Sigmoid colon (tissue), 7 donors: Measurements from ENCODE around the gene IMMT. TPM values are rescaled to one million over a fixed set of nuclear protein-coding genes. Genes with fewer than 3 reads are reported as not detected.

Experiments used
- DNase-seq: peaks from one replicate; pipeline ENCODE4 v3.0.0-alpha.2; 2019
- H3K27ac ChIP-seq, 4 donors: fragments of 200-600 bp; sonication (generic); one replicate each; pipeline ENCODE4 v1.5.1; 2016 to 2019; ENCODE audit warnings: mild to moderate bottlenecking in 1 of 4
- H3K27me3 ChIP-seq, 3 donors: fragments of 200-600 bp; sonication (generic); one replicate each; pipeline ENCODE4 v1.5.1; 2019; ENCODE audit warnings: mild to moderate bottlenecking in 1 of 3
- H3K36me3 ChIP-seq, 4 donors: fragments of 200-600 bp; sonication (generic); one replicate each; pipeline ENCODE4 v1.5.1; 2016 to 2019
- H3K4me1 ChIP-seq, 4 donors: fragments of 200-600 bp; sonication (generic); one replicate each; pipeline ENCODE4 v1.5.1; 2017 to 2019
- H3K4me3 ChIP-seq, 4 donors: fragments of 200-600 bp; sonication (generic); one replicate each; pipeline ENCODE4 v1.5.1; 2017 to 2019; ENCODE audit warnings: mild to moderate bottlenecking in 2 of 4, moderate library complexity in 1 of 4
- H3K9me3 ChIP-seq, 4 donors: fragments of 200-600 bp in 3 of 4; sonication (generic) in 3 of 4; one replicate each; pipeline versions ENCODE4 v1.5.1 to v1.6.1; 2013 to 2019
- CTCF ChIP-seq, 4 experiments: fragments of 450-650 bp in 3 of 4; fragments of 200-600 bp in 1 of 4; IDR thresholded peaks; one replicate each; pipeline ENCODE4 v1.5.1; 2016 to 2019; ENCODE audit warnings: antibody characterized with exemption in 4 of 4, mild to moderate bottlenecking in 3 of 4, moderate library complexity in 2 of 4
- EP300 ChIP-seq, 4 donors: sonication (generic); formaldehyde crosslinking; IDR thresholded peaks; one replicate each; pipeline ENCODE4 v1.6.1; 2017; ENCODE audit warnings: antibody characterized with exemption in 4 of 4
- POLR2A ChIP-seq, 2 donors: fragments of 450-650 bp; IDR thresholded peaks; one replicate each; pipeline ENCODE4 v1.6.1; 2016; ENCODE audit warnings: antibody characterized with exemption in 2 of 2, mild to moderate bottlenecking in 2 of 2, moderate library complexity in 2 of 2
- POLR2AphosphoS5 ChIP-seq, 4 donors: sonication (generic); formaldehyde crosslinking; IDR thresholded peaks; one replicate each; pipeline ENCODE4 v1.6.1; 2017; ENCODE audit warnings: antibody characterized with exemption in 4 of 4
- WGBS, 2 donors: extraction: QIAGEN DNeasy Blood & Tissue Kit; methylation state at CpG; one replicate each; pipeline ENCODE4 v1.1.7; 2013; 5-methylcytosine and 5-hydroxymethylcytosine counted together
- intact Hi-C: fragments of 100-400 bp; cut with DNase I; formaldehyde crosslinking; loops from one replicate; pipeline ENCODE4 v1.15.1; 2023
- polyA plus RNA-seq, 3 donors: library from polyadenylated mRNA; stranded (reverse); fragments of 200-250 nt; gene quantifications; one replicate each; pipeline ENCODE4 v1.2.3, GENCODE V29; 2013
- small RNA-seq, 3 donors: library from RNA; depleted of rRNA; stranded (forward); fragments of <200 nt; gene quantifications; one replicate each; pipeline ENCODE3, GENCODE V24; 2016
- total RNA-seq, 4 donors: library from RNA; depleted of rRNA; stranded (reverse); fragments of >200 nt; gene quantifications; one replicate each; pipeline ENCODE4 v1.1.0, GENCODE V29; 2016
- donor health status: healthy with polysubstance abuse.
- donor health status: Bipolar disorder and iron deficiency.
- donor health status: healthy.

Gene IMMT
- total and polyA plus RNA-seq, 7 donors = 46.1 to 90.2 (median 48.2) TPM

GRCh38 chr2:86097913-86098312, 97.3 kb downstream of the IMMT start:
- Histone ChIP-seq H3K4me3 (no peak overlapping the region), H3K9me3 (no peaks in the 10 kb centered on the region), H3K4me1 (peaks cover 0 to 3% (median 1%) of the 10 kb centered on the region in 4 donors), H3K27me3 (no peaks in the 10 kb centered on the region), H3K27ac (no peak overlapping the region), H3K36me3 (peaks cover 0 to 73% (median 16%) of the 10 kb centered on the region in 4 donors)
- DNase-seq = no peak
- TF ChIP-seq POLR2A (IDR thresholded peaks at IDR 0.05) (no peak), POLR2AphosphoS5 (IDR thresholded peaks at IDR 0.05) (no peak), CTCF (IDR thresholded peaks at IDR 0.05) (no peak), EP300 (IDR thresholded peaks at IDR 0.05) (no peak)
- 96 to 98% methylated on average over 1 of the region's 1 CpG for WGBS, 2 donors
- intact Hi-C loops = no loop called here

GRCh38 chr2:86097114-86097896, 98.0 kb downstream of the IMMT start:
- TF ChIP-seq EP300 (IDR thresholded peaks at IDR 0.05) (no peak), POLR2A (IDR thresholded peaks at IDR 0.05) (no peak), CTCF (IDR thresholded peaks at IDR 0.05) (no peak), POLR2AphosphoS5 (IDR thresholded peaks at IDR 0.05) (no peak)
- H3K4me1 ChIP-seq = no peaks in the 10 kb centered on the region
- no peaks in the 10 kb centered on the region for H3K9me3 ChIP-seq
- intact Hi-C loops = no loop called here
- no peaks in the 10 kb centered on the region for H3K27me3 ChIP-seq
- no peak overlapping the region for H3K4me3 ChIP-seq
- H3K36me3 ChIP-seq = peaks cover 0 to 78% (median 16%) of the 10 kb centered on the region in 4 donors
- no peak for DNase-seq
- 95% methylated on average over 3 of the region's 3 CpGs for WGBS, 2 donors
- H3K27ac ChIP-seq = no peak overlapping the region

GRCh38 chr2:86094229-86094628, 101.0 kb downstream of the IMMT start:
- intact Hi-C loops = no loop called here

More at GRCh38 chr2:86094229-86094628, 101.0 kb downstream of the IMMT start:
- Histone ChIP-seq H3K4me1 (no peaks in the 10 kb centered on the region), H3K27ac (no peak overlapping the region), H3K4me3 (no peak overlapping the region), H3K27me3 (no peaks in the 10 kb centered on the region), H3K36me3 (peaks cover 3 to 93% (median 15%) of the 10 kb centered on the region in 4 donors), H3K9me3 (no peaks in the 10 kb centered on the region)
- 33 to 77% methylated on average over 1 of the region's 1 CpG for WGBS, 2 donors
- no peak for TF ChIP-seq POLR2A (IDR thresholded peaks at IDR 0.05)
- TF ChIP-seq EP300 (IDR thresholded peaks at IDR 0.05) = no peak
- TF ChIP-seq CTCF (IDR thresholded peaks at IDR 0.05) = no peak
- TF ChIP-seq POLR2AphosphoS5 (IDR thresholded peaks at IDR 0.05) = no peak
- no peak for DNase-seq

Small RNAs within 50 kb of the gene (small RNA-seq; reads per million reads assigned to genes)
- gene MIR4779 = 0 reads per million in 3 donors
- gene RF00019 = 0 reads per million in 3 donors
- gene SNORD94 = 4,235 to 13,349 (median 11,649) reads per million in 3 donors

Other genes with a start within 250 kb of the IMMT start
- gene POLR1A, start 89.6 kb downstream of the IMMT start, total RNA-seq = 10 to 100 TPM in 3 of 4 donors, 1 to 10 TPM in 1; 7.1 to 17.9 (median 12.7) TPM
- 10 to 100 TPM in 1 of 3 donors, 1 to 10 TPM in 2; 1.2 to 10.1 (median 2.3) TPM for gene POLR1A, start 89.6 kb downstream of the IMMT start, polyA plus RNA-seq
- gene PTCD3, start 89.2 kb downstream of the IMMT start, total RNA-seq = 10 to 100 TPM; 44.9 to 94.2 (median 58.7) TPM
- 10 to 100 TPM in 2 of 3 donors, 1 to 10 TPM in 1; 7.8 to 31.8 (median 16.6) TPM for gene PTCD3, start 89.2 kb downstream of the IMMT start, polyA plus RNA-seq
- 10 to 100 TPM; 17.7 to 31.4 (median 27.7) TPM for gene MRPL35, start 4.0 kb upstream of the IMMT start, total RNA-seq
- 10 to 100 TPM; 47.4 to 89.5 (median 68.2) TPM for gene MRPL35, start 4.0 kb upstream of the IMMT start, polyA plus RNA-seq
- 10 to 100 TPM; 44.9 to 98.0 (median 70.6) TPM for gene REEP1, start 142.2 kb upstream of the IMMT start, total RNA-seq
- gene REEP1, start 142.2 kb upstream of the IMMT start, polyA plus RNA-seq = 1 to 10 TPM in 2 of 3 donors, under 1 TPM in 1; 0.23 to 4.5 (median 1.8) TPM
- 10 to 100 TPM; 31.6 to 61.2 (median 49.8) TPM for gene KDM3A, start 245.9 kb upstream of the IMMT start, total RNA-seq
- gene KDM3A, start 245.9 kb upstream of the IMMT start, polyA plus RNA-seq = 10 to 100 TPM; 11.3 to 33.6 (median 19.1) TPM